SK-N-SH (cell line): ENCODE results near the gene MTFMT. TPM values are rescaled to one million over a fixed set of nuclear protein-coding genes. Genes with fewer than 3 reads are reported as not detected.
A peak's percentile ranks its signal among the peaks of the same experiment; 100 is the strongest.

Experiments used
- CTCF ChIA-PET: fragments of 300-600, 350-600 bp; formaldehyde crosslinking; extraction: SDS; loops from one replicate; lab custom pipeline; 2021; lab: Yijun Ruan, JAX
- POLR2A ChIA-PET: fragments of 350-600 bp; sonication (Branson Sonifier 250); formaldehyde crosslinking; extraction: SDS; loops from one replicate; lab custom pipeline; 2020; ENCODE audit warnings: antibody characterized with exemption, inconsistent platforms; lab: Yijun Ruan, JAX
- DNase-seq: peaks from one replicate; pipeline ENCODE4 v3.0.0; 2012
- H2AFZ ChIP-seq: fragments of 200-600 bp; sonication (generic); 2 replicates; pipeline ENCODE4 v1.8.1; 2016; ENCODE audit warnings: antibody characterized with exemption, mild to moderate bottlenecking, low read depth
- H3F3A ChIP-seq: fragments of 200-600 bp; sonication (generic); replicated peaks from 2 replicates; pipeline ENCODE3; 2016; ENCODE audit warnings: antibody characterized with exemption, mild to moderate bottlenecking; ENCODE audit not compliant: insufficient read depth
- H3K27ac ChIP-seq, 2 experiments: fragments of 200-500 bp in 1 of 2; fragments of 200-600 bp in 1 of 2; sonication (Bioruptor generic) in 1 of 2; sonication (generic), shearing (Covaris generic) in 1 of 2; 2 replicates each; pipeline versions ENCODE4 v1.5.1 to v1.6.1; 2014 to 2016; ENCODE audit warnings: low read depth in 2 of 2, inconsistent platforms in 1 of 2, low read length in 1 of 2, mild to moderate bottlenecking in 1 of 2, mixed read lengths in 1 of 2
- H3K27me3 ChIP-seq: fragments of 200-600 bp; sonication (generic), shearing (Covaris generic); 2 replicates; pipeline ENCODE4 v1.6.1; 2016; ENCODE audit warnings: mixed run types; ENCODE audit not compliant: insufficient read depth
- H3K36me3 ChIP-seq, 2 experiments: fragments of 200-500 bp in 1 of 2; fragments of 200-600 bp in 1 of 2; sonication (Bioruptor generic) in 1 of 2; sonication (generic) in 1 of 2; replicated peaks in 1 of 2; 2 replicates each; pipeline versions ENCODE3 to v1.5.1; 2014 to 2016; ENCODE audit warnings: low read length in 1 of 2, mild to moderate bottlenecking in 1 of 2; ENCODE audit not compliant: insufficient read depth in 2 of 2, control insufficient read depth in 1 of 2
- H3K4me1 ChIP-seq, 2 experiments: fragments of 200-500 bp in 1 of 2; fragments of 200-600 bp in 1 of 2; sonication (Bioruptor generic) in 1 of 2; sonication (generic), shearing (Covaris generic) in 1 of 2; 2 replicates each; pipeline versions ENCODE4 v1.5.1 to v1.6.1; 2014 to 2016; ENCODE audit warnings: low read depth in 1 of 2, low read length in 1 of 2, mixed run types in 1 of 2; ENCODE audit not compliant: insufficient read depth in 2 of 2, control insufficient read depth in 1 of 2
- H3K4me2 ChIP-seq: fragments of 200-600 bp; sonication (generic), shearing (Covaris generic); 2 replicates; pipeline ENCODE4 v1.6.1; 2017; ENCODE audit warnings: mixed run types
- H3K4me3 ChIP-seq, 2 experiments: fragments of 200-500 bp in 1 of 2; fragments of 200-600 bp in 1 of 2; sonication (Bioruptor generic) in 1 of 2; sonication (generic), shearing (Covaris generic) in 1 of 2; 2 replicates each; pipeline versions ENCODE4 v1.5.1 to v1.8.1; 2014 to 2016; ENCODE audit warnings: low read depth in 2 of 2, inconsistent platforms in 1 of 2, low read length in 1 of 2, mild to moderate bottlenecking in 1 of 2, mixed read lengths in 1 of 2, moderate library complexity in 1 of 2
- H3K79me2 ChIP-seq: fragments of 200-600 bp; sonication (generic); 2 replicates; pipeline ENCODE4 v1.8.1; 2017; ENCODE audit warnings: mild to moderate bottlenecking; ENCODE audit not compliant: insufficient read depth
- H3K9ac ChIP-seq: fragments of 200-600 bp; sonication (generic); 2 replicates; pipeline ENCODE4 v1.6.1; 2017; ENCODE audit warnings: mixed run types
- H3K9me2 ChIP-seq: fragments of 200-600 bp; sonication (generic); 2 replicates; pipeline ENCODE4 v1.6.1; 2017; ENCODE audit warnings: mixed run types
- H3K9me3 ChIP-seq: fragments of 200-600 bp; sonication (generic); 2 replicates; pipeline ENCODE4 v1.6.1; 2017; ENCODE audit warnings: mixed run types, mild to moderate bottlenecking, moderate library complexity
- H4K20me1 ChIP-seq: fragments of 200-600 bp; sonication (generic); 2 replicates; pipeline ENCODE4 v1.6.1; 2017; ENCODE audit warnings: mild to moderate bottlenecking, mixed run types; ENCODE audit not compliant: insufficient read depth
- CHD2 ChIP-seq: fragments of 150-350 bp; IDR thresholded peaks from 2 replicates; pipeline ENCODE4 v1.6.1; 2018; ENCODE audit warnings: low read length; ENCODE audit not compliant: partially characterized antibody
- ELF1 ChIP-seq: IDR thresholded peaks from 2 replicates; pipeline ENCODE4 v1.4.0; 2012
- EZH2phosphoT487 ChIP-seq: fragments of 200-600 bp; sonication (generic); IDR thresholded peaks from 2 replicates; pipeline ENCODE4 v1.6.1; 2017; ENCODE audit warnings: low read depth, mixed run types, mild to moderate bottlenecking, antibody characterized with exemption, moderate library complexity, borderline replicate concordance
- FOSL2 ChIP-seq: IDR thresholded peaks from 2 replicates; pipeline ENCODE4 v1.4.0; 2012; ENCODE audit warnings: low read depth, mild to moderate bottlenecking, moderate library complexity, borderline replicate concordance
- FOXJ3 ChIP-seq: sonication (generic); formaldehyde crosslinking; IDR thresholded peaks from 2 replicates; pipeline ENCODE4 v1.5.1; 2020; ENCODE audit warnings: mild to moderate bottlenecking, missing genetic modification reagents
- FOXM1 ChIP-seq: IDR thresholded peaks from 2 replicates; pipeline ENCODE4 v1.4.0; 2012; ENCODE audit warnings: low read depth, mild to moderate bottlenecking
- GABPA ChIP-seq: IDR thresholded peaks from 2 replicates; pipeline ENCODE4 v1.4.0; 2012; ENCODE audit warnings: low read depth, mild to moderate bottlenecking
- GATA2 ChIP-seq: sonication (generic); formaldehyde crosslinking; IDR thresholded peaks from 2 replicates; pipeline ENCODE4 v1.5.0; 2020; ENCODE audit warnings: mild to moderate bottlenecking, missing genetic modification reagents
- JUND ChIP-seq: IDR thresholded peaks from 2 replicates; pipeline ENCODE4 v1.4.0; 2012
- MAX ChIP-seq: IDR thresholded peaks from 2 replicates; pipeline ENCODE4 v1.4.0; 2012; ENCODE audit warnings: low read depth
- MEF2A ChIP-seq: IDR thresholded peaks from 2 replicates; pipeline ENCODE4 v1.4.0; 2012; ENCODE audit warnings: low read depth, borderline replicate concordance
- NFIC ChIP-seq: IDR thresholded peaks from 2 replicates; pipeline ENCODE4 v1.4.0; 2012; ENCODE audit warnings: borderline replicate concordance
- NRF1 ChIP-seq: IDR thresholded peaks from 2 replicates; pipeline ENCODE4 v1.6.1; 2012; ENCODE audit warnings: low read depth, mild to moderate bottlenecking, low read length
- RAD21 ChIP-seq: IDR thresholded peaks from 2 replicates; pipeline ENCODE4 v1.6.1; 2012; ENCODE audit warnings: mild to moderate bottlenecking, low read length
- REST ChIP-seq: IDR thresholded peaks from 2 replicates; pipeline ENCODE4 v1.6.1; 2012; ENCODE audit warnings: mild to moderate bottlenecking, low read depth, low read length, moderate library complexity
- RXRA ChIP-seq: IDR thresholded peaks from 2 replicates; pipeline ENCODE4 v1.4.0; 2012; ENCODE audit warnings: low read depth, mild to moderate bottlenecking, borderline replicate concordance
- SMC3 ChIP-seq: IDR thresholded peaks from 2 replicates; pipeline ENCODE4 v1.6.1; 2012; ENCODE audit warnings: low read depth, low read length, improper control_type of control experiment
- TAF1 ChIP-seq: IDR thresholded peaks from 2 replicates; pipeline ENCODE4 v1.6.1; 2012; ENCODE audit warnings: low read depth, mild to moderate bottlenecking, low read length, moderate library complexity, borderline replicate concordance
- TEAD4 ChIP-seq: IDR thresholded peaks from 2 replicates; pipeline ENCODE4 v1.4.0; 2012; ENCODE audit warnings: mild to moderate bottlenecking, borderline replicate concordance; ENCODE audit not compliant: insufficient read depth
- USF2 ChIP-seq: fragments of 150-350 bp; IDR thresholded peaks from 2 replicates; pipeline ENCODE4 v1.6.1; 2017; ENCODE audit warnings: antibody characterized with exemption, low read length, low read depth, borderline replicate concordance
- ZBTB33 ChIP-seq: IDR thresholded peaks from 2 replicates; pipeline ENCODE4 v1.4.0; 2012; ENCODE audit warnings: low read depth, borderline replicate concordance
- WGBS: methylation state at CpG from one replicate; pipeline ENCODE4 v1.1.6; 2017; ENCODE audit warnings: low lambda C conversion rate; 5-methylcytosine and 5-hydroxymethylcytosine counted together
- polyA plus RNA-seq, 3 experiments: library from polyadenylated mRNA; depleted of rRNA; stranded (reverse); fragments of >200 nt; gene quantifications; 2 replicates each; pipeline ENCODE4 v1.2.3, GENCODE V29; 2012
- TF ChIP-seq, protein P1 (sequence below): IDR thresholded peaks from 2 replicates; pipeline ENCODE4 v1.4.0; 2012; ENCODE audit warnings: low read depth, borderline replicate concordance
- TF ChIP-seq, protein P2 (sequence below): fragments of 150-350 bp; IDR thresholded peaks from 2 replicates; pipeline ENCODE4 v1.6.1; 2016; ENCODE audit warnings: mild to moderate bottlenecking, low read depth, low read length
- TF ChIP-seq, protein P3 (sequence below): fragments of 200-600 bp; sonication (generic); IDR thresholded peaks from 2 replicates; pipeline ENCODE4 v1.6.1; 2017; ENCODE audit warnings: antibody characterized with exemption, mild to moderate bottlenecking, moderate library complexity

The MTFMT gene
- polyA plus RNA-seq, 1 of the 3 experiments (the other 2 are of a cell fraction): 12.1 TPM

- peak overlapping the region; percentile 90 for H3K4me2 ChIP-seq
- H3K36me3 ChIP-seq: no peaks in the 10 kb centered on the region
- 22% methylated on average over 10 of the region's 19 CpGs for WGBS
- H3K9me2 ChIP-seq: no peaks in the 10 kb centered on the region
- H3K27ac ChIP-seq: no peak overlapping the region
- peak; percentile 96 for DNase-seq
- H3K27me3 ChIP-seq: no peaks in the 10 kb centered on the region
- peak overlapping the region; percentile 94 for H2AFZ ChIP-seq
- H3K79me2 ChIP-seq: no peaks in the 10 kb centered on the region
- no peaks in the 10 kb centered on the region for H3F3A ChIP-seq
- POLR2A ChIA-PET: no interaction called here
- H4K20me1 ChIP-seq: no peaks in the 10 kb centered on the region
- no peaks in the 10 kb centered on the region for H3K9me3 ChIP-seq
- H3K4me3 ChIP-seq: peak overlapping the region; percentile 48 to 71
- CTCF ChIA-PET: interaction anchor here (0.9 to 9.3 kb wide), 6 partner anchors 15 to 322 kb away, joined by 3 to 109 read pairs (median 8); no protein-coding TSS in a partner anchor
- no peak overlapping the region for H3K9ac ChIP-seq
- peaks cover 0 to 14% of the 10 kb centered on the region in 2 experiments; a peak in 1 of 4 replicates for H3K4me1 ChIP-seq
- no peak for TF ChIP-seq GABPA
- TF ChIP-seq, protein P1, sequence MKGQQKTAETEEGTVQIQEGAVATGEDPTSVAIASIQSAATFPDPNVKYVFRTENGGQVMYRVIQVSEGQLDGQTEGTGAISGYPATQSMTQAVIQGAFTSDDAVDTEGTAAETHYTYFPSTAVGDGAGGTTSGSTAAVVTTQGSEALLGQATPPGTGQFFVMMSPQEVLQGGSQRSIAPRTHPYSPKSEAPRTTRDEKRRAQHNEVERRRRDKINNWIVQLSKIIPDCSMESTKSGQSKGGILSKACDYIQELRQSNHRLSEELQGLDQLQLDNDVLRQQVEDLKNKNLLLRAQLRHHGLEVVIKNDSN: peak; percentile 92
- TF ChIP-seq REST: no peak
- no peak for TF ChIP-seq NFIC
- no peak for TF ChIP-seq SMC3
- TF ChIP-seq, protein P2, sequence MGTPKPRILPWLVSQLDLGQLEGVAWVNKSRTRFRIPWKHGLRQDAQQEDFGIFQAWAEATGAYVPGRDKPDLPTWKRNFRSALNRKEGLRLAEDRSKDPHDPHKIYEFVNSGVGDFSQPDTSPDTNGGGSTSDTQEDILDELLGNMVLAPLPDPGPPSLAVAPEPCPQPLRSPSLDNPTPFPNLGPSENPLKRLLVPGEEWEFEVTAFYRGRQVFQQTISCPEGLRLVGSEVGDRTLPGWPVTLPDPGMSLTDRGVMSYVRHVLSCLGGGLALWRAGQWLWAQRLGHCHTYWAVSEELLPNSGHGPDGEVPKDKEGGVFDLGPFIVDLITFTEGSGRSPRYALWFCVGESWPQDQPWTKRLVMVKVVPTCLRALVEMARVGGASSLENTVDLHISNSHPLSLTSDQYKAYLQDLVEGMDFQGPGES: peak; percentile 78
- TF ChIP-seq, protein P3, sequence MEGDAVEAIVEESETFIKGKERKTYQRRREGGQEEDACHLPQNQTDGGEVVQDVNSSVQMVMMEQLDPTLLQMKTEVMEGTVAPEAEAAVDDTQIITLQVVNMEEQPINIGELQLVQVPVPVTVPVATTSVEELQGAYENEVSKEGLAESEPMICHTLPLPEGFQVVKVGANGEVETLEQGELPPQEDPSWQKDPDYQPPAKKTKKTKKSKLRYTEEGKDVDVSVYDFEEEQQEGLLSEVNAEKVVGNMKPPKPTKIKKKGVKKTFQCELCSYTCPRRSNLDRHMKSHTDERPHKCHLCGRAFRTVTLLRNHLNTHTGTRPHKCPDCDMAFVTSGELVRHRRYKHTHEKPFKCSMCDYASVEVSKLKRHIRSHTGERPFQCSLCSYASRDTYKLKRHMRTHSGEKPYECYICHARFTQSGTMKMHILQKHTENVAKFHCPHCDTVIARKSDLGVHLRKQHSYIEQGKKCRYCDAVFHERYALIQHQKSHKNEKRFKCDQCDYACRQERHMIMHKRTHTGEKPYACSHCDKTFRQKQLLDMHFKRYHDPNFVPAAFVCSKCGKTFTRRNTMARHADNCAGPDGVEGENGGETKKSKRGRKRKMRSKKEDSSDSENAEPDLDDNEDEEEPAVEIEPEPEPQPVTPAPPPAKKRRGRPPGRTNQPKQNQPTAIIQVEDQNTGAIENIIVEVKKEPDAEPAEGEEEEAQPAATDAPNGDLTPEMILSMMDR: no peak
- TF ChIP-seq USF2: peak; percentile 78
- no peak for TF ChIP-seq FOXM1
- TF ChIP-seq RAD21: no peak
- TF ChIP-seq FOXJ3 (CRISPR knock-in tag): no peak
- TF ChIP-seq MEF2A: no peak
- TF ChIP-seq RXRA: no peak
- no peak for TF ChIP-seq CHD2
- TF ChIP-seq JUND: no peak
- TF ChIP-seq TAF1: no peak
- no peak for TF ChIP-seq EZH2phosphoT487
- no peak for TF ChIP-seq GATA2 (CRISPR knock-in tag)
- no peak for TF ChIP-seq TEAD4
- no peak for TF ChIP-seq ZBTB33
- TF ChIP-seq MAX: peak; percentile 82
- TF ChIP-seq ELF1: no peak
- no peak for TF ChIP-seq FOSL2
- TF ChIP-seq NRF1: no peak
Measured at GRCh38 chr15:65049418-65049840, 20.0 kb upstream of the MTFMT start.
